GM23338 (cell line): ENCODE data around the gene MAPK6. TPM values are rescaled to one million over a fixed set of nuclear protein-coding genes. Genes with fewer than 3 reads are reported as not detected.

Source experiments
- ATAC-seq: fragments of 200-7000 bp; cut with Tn5 transposase; 3 replicates; pipeline ENCODE4 v1.9.1; 2020
- DNase-seq: peaks from one replicate; pipeline ENCODE4 v3.0.0-alpha.2; 2015; ENCODE audit warnings: low spot score
- H2AFZ ChIP-seq: fragments of 200-600 bp; sonication (generic); 2 replicates; pipeline ENCODE4 v1.8.0; 2016; ENCODE audit warnings: antibody characterized with exemption, mild to moderate bottlenecking, moderate library complexity
- H3F3A ChIP-seq: fragments of 200-600 bp; sonication (generic); replicated peaks from 2 replicates; pipeline ENCODE4 v1.8.0; 2017; ENCODE audit warnings: antibody characterized with exemption, mixed run types, low read depth
- H3K27ac ChIP-seq: fragments of 200-600 bp; sonication (generic); 2 replicates; pipeline ENCODE4 v1.6.1; 2016; ENCODE audit warnings: low read depth
- H3K27me3 ChIP-seq: fragments of 200-600 bp; sonication (generic); 2 replicates; pipeline ENCODE4 v1.8.0; 2016; ENCODE audit warnings: mild to moderate bottlenecking, mixed run types, moderate library complexity; ENCODE audit not compliant: insufficient read depth
- H3K36me3 ChIP-seq: fragments of 200-600 bp; sonication (generic); 2 replicates; pipeline ENCODE4 v1.8.0; 2016; ENCODE audit warnings: mild to moderate bottlenecking; ENCODE audit not compliant: insufficient read depth
- H3K4me1 ChIP-seq: fragments of 200-600 bp; sonication (generic); 2 replicates; pipeline ENCODE4 v1.8.0; 2016; ENCODE audit warnings: mild to moderate bottlenecking, moderate library complexity; ENCODE audit not compliant: insufficient read depth
- H3K4me2 ChIP-seq: fragments of 200-600 bp; sonication (generic); 2 replicates; pipeline ENCODE4 v1.7.1; 2017; ENCODE audit warnings: mixed run types
- H3K4me3 ChIP-seq: fragments of 200-600 bp; sonication (generic); 2 replicates; pipeline ENCODE4 v1.6.1; 2016; ENCODE audit warnings: mixed run types
- H3K79me2 ChIP-seq: fragments of 200-600 bp; sonication (generic); replicated peaks from 2 replicates; pipeline ENCODE4 v1.8.0; 2017; ENCODE audit warnings: mild to moderate bottlenecking; ENCODE audit not compliant: insufficient read depth
- H3K9me2 ChIP-seq: fragments of 200-600 bp; sonication (generic); 2 replicates; pipeline ENCODE4 v1.8.0; 2017; ENCODE audit not compliant: insufficient read depth
- H4K20me1 ChIP-seq: fragments of 200-600 bp; sonication (generic); replicated peaks from 2 replicates; pipeline ENCODE4 v1.8.0; 2017; ENCODE audit warnings: mild to moderate bottlenecking; ENCODE audit not compliant: insufficient read depth
- H3K27ac Mint-ChIP-seq: 2 replicates; pipeline ENCODE4 v1.8.0; 2020; ENCODE audit warnings: inconsistent platforms, mild to moderate bottlenecking, moderate library complexity, mixed read lengths
- H3K27me3 Mint-ChIP-seq: 3 replicates; pipeline ENCODE4 v1.8.0; 2022; ENCODE audit warnings: low read depth, mild to moderate bottlenecking, moderate library complexity, mixed read lengths, inconsistent platforms; ENCODE audit not compliant: insufficient read depth, poor library complexity
- H3K36me3 Mint-ChIP-seq: 3 replicates; pipeline ENCODE4 v1.8.0; 2021; ENCODE audit warnings: low read depth, mild to moderate bottlenecking, inconsistent platforms, moderate library complexity, mixed read lengths
- H3K4me1 Mint-ChIP-seq: 3 replicates; pipeline ENCODE4 v1.8.0; 2020; ENCODE audit warnings: mild to moderate bottlenecking, inconsistent platforms, mixed read lengths
- H3K4me3 Mint-ChIP-seq: 3 replicates; pipeline ENCODE4 v1.8.0; 2021; ENCODE audit warnings: moderate library complexity, mild to moderate bottlenecking, inconsistent platforms, mixed read lengths
- H3K9me3 Mint-ChIP-seq: 3 replicates; pipeline ENCODE4 v1.8.0; 2020; ENCODE audit warnings: moderate library complexity, mild to moderate bottlenecking, inconsistent platforms, mixed read lengths
- CREB1 ChIP-seq: fragments of 250-450 bp; sonication (Bioruptor Pico); IDR thresholded peaks from 2 replicates; pipeline ENCODE4 v1.5.0; 2020; ENCODE audit warnings: low read depth, mild to moderate bottlenecking, moderate library complexity
- ETS1 ChIP-seq: IDR thresholded peaks from 2 replicates; pipeline ENCODE4 v1.6.1; 2016; ENCODE audit warnings: antibody characterized with exemption
- EZH2 ChIP-seq: fragments of 200-600 bp; sonication (generic); IDR thresholded peaks from one replicate; pipeline ENCODE4 v1.8.0; 2017; ENCODE audit warnings: antibody characterized with exemption, mild to moderate bottlenecking, low read depth; ENCODE audit not compliant: unreplicated experiment
- EZH2phosphoT487 ChIP-seq: fragments of 200-600 bp; sonication (generic); IDR thresholded peaks from one replicate; pipeline ENCODE4 v1.8.1; 2018; ENCODE audit warnings: antibody characterized with exemption; ENCODE audit not compliant: unreplicated experiment
- JUNB ChIP-seq: IDR thresholded peaks from one replicate; pipeline ENCODE4 v1.6.1; 2016; ENCODE audit warnings: antibody characterized with exemption; ENCODE audit not compliant: unreplicated experiment
- NANOG ChIP-seq: IDR thresholded peaks from 2 replicates; pipeline ENCODE4 v1.6.1; 2016; ENCODE audit warnings: antibody characterized with exemption, borderline replicate concordance
- POLR2AphosphoS5 ChIP-seq: IDR thresholded peaks from 2 replicates; pipeline ENCODE4 v1.6.1; 2016; ENCODE audit warnings: antibody characterized with exemption, low read depth
- REST ChIP-seq: IDR thresholded peaks from one replicate; pipeline ENCODE4 v1.6.1; 2018; ENCODE audit warnings: antibody characterized with exemption; ENCODE audit not compliant: unreplicated experiment
- STAT1 ChIP-seq: IDR thresholded peaks from one replicate; pipeline ENCODE4 v1.6.1; 2016; ENCODE audit warnings: antibody characterized with exemption; ENCODE audit not compliant: unreplicated experiment
- ZNF114 ChIP-seq: fragments of 250-450 bp; sonication (Bioruptor Pico); IDR thresholded peaks from 2 replicates; pipeline ENCODE4 v1.5.0; 2020; ENCODE audit warnings: mild to moderate bottlenecking, moderate library complexity
- ZNF331 ChIP-seq: fragments of 250-450 bp; sonication (Bioruptor Pico); IDR thresholded peaks from 2 replicates; pipeline ENCODE4 v1.5.0; 2020; ENCODE audit warnings: low read depth, mild to moderate bottlenecking, moderate library complexity
- ZNF462 ChIP-seq: fragments of 250-450 bp; sonication (Bioruptor Pico); IDR thresholded peaks from 2 replicates; pipeline ENCODE4 v1.5.0; 2020; ENCODE audit warnings: mild to moderate bottlenecking, moderate library complexity
- polyA plus RNA-seq: library from polyadenylated mRNA; unstranded; fragments of >200 nt; fragmentation: Nextera tagmentation; extraction: Ambion mirVana; gene quantifications from 2 replicates; pipeline ENCODE4 v1.2.1, GENCODE V29; 2016
- total RNA-seq: library from RNA; depleted of rRNA; stranded (reverse); fragments of >200 nt; shearing (Covaris generic); gene quantifications from 2 replicates; pipeline ENCODE4 v1.2.3, GENCODE V29; 2014
- TF ChIP-seq, protein P1 (sequence below), 2 experiments: fragments of 200-600 bp in 1 of 2; sonication (generic) in 1 of 2; conservative IDR thresholded peaks; 2 replicates each; pipeline versions ENCODE4 v1.5.1 to v1.6.1; 2016 to 2017; ENCODE audit warnings: antibody characterized with exemption in 2 of 2, low read depth in 2 of 2, mild to moderate bottlenecking in 2 of 2, moderate library complexity in 1 of 2

MAPK6 gene
- total and polyA plus RNA-seq, 2 experiments from 2014 or later: 40.9 to 92.3 TPM

DNA sequence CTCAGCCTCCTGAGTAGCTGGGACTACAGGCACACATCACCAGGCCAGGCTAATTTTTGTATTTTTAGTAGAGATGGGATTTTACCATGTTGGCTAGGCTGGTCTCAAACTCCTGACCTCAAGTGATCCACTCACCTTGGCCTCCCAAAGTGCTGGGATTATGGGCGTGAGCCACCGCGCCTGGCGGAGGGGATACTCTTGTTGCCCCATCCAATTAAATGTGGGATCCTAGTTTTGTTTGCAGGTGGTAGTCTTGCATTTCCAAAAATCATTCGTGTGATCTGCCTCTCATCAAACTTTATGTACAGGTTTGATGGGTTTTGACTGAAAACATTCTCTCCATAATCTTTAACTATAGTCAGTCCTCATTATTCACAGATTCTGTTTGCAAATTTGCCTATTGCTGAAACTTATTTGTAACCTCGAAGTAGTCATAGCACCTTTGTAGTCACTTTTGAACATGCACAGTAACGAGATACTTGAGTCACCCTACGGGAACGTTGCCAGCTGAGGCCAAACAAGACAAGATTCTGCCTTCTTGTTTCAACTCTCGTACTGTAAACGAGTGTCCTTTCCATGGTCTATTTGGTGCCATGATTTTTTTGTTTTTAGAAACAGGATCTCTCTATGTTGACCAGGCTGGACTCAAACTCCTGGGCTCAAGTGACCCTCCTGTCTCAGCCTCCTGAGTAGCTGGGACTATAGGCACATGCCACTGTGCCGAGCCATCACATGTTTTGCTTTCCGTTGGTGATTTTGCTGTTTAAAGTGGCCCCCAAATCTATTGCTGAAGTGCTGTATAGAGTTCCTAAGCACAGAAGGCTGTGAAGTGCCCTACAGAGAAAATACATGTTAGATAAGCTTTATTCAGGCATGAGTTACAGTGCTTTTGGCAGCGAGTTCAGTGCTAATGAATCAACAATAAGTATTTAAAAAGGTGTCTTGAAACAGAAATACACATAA, 8.1 kb upstream of the MAPK6 start:
- Histone ChIP-seq H3K27me3 (no peaks in the 10 kb centered on the region), H3K4me3 (no peak overlapping the region), H3K4me1 (no peaks in the 10 kb centered on the region), H3K79me2 (no peaks in the 10 kb centered on the region), H3F3A (no peaks in the 10 kb centered on the region), H3K4me2 (no peak overlapping the region), H3K36me3 (no peaks in the 10 kb centered on the region), H3K27ac (no peak overlapping the region), H2AFZ (no peak overlapping the region), H3K9me2 (no peaks in the 10 kb centered on the region; the same call in 1 of the 2 replicates), H4K20me1 (no peaks in the 10 kb centered on the region)
- no peaks in the 10 kb centered on the region for H3K4me1 Mint-ChIP-seq
- TF ChIP-seq ETS1: no peak
- no peak for TF ChIP-seq POLR2AphosphoS5
- TF ChIP-seq REST: no peak
- TF ChIP-seq ZNF462 (CRISPR knock-in tag): no peak
- no peak for TF ChIP-seq NANOG
- no peak for TF ChIP-seq STAT1
- TF ChIP-seq ZNF114 (CRISPR knock-in tag): no peak
- TF ChIP-seq JUNB: no peak
- TF ChIP-seq EZH2phosphoT487: no peak
- no peak for TF ChIP-seq EZH2
- TF ChIP-seq, protein P1, sequence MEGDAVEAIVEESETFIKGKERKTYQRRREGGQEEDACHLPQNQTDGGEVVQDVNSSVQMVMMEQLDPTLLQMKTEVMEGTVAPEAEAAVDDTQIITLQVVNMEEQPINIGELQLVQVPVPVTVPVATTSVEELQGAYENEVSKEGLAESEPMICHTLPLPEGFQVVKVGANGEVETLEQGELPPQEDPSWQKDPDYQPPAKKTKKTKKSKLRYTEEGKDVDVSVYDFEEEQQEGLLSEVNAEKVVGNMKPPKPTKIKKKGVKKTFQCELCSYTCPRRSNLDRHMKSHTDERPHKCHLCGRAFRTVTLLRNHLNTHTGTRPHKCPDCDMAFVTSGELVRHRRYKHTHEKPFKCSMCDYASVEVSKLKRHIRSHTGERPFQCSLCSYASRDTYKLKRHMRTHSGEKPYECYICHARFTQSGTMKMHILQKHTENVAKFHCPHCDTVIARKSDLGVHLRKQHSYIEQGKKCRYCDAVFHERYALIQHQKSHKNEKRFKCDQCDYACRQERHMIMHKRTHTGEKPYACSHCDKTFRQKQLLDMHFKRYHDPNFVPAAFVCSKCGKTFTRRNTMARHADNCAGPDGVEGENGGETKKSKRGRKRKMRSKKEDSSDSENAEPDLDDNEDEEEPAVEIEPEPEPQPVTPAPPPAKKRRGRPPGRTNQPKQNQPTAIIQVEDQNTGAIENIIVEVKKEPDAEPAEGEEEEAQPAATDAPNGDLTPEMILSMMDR (conservative IDR thresholded peaks at IDR 0.05; ENCODE audit: low read depth in 2 of 2): no peak
- TF ChIP-seq CREB1 (CRISPR knock-in tag): no peak
- TF ChIP-seq ZNF331 (CRISPR knock-in tag): no peak
- H3K27ac Mint-ChIP-seq: no peak overlapping the region
- no peak for DNase-seq
- no peak for ATAC-seq
- no peaks in the 10 kb centered on the region for H3K9me3 Mint-ChIP-seq
- H3K36me3 Mint-ChIP-seq: no peaks in the 10 kb centered on the region
- peaks cover under 1% of the 10 kb centered on the region for H3K27me3 Mint-ChIP-seq
- no peak overlapping the region for H3K4me3 Mint-ChIP-seq
